Measurements from ENCODE around the gene HPSE2.

The HPSE2 gene

DNA sequence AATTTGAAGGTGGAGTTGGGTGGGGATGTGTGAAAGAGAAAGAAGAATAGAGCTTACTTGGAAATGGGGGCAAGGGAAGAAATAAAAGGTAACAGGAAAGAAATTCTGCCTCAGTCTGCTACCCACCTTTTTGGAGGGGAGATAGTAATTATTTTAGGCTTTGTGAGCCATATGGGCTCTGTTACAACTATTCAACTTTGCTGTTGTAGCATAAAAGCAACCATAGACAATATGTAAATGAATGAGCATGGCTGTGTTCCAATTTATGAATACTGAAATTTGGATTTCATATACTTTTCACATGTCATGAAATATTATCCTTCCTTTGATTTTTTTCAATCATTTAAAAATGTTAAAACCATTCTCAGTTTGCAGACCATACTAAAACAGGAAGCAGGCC, 176.9 kb downstream of the HPSE2 start:
- H3K9me3 ChIP-seq (ENCODE audit: insufficient read depth, low read length), result no peaks in the 10 kb centered on the region
- no peak overlapping the region for H3K9ac ChIP-seq (ENCODE audit: low read length)
- H3K27me3 ChIP-seq (ENCODE audit: low read depth, low read length), result no peaks in the 10 kb centered on the region
- TF ChIP-seq, protein P1, sequence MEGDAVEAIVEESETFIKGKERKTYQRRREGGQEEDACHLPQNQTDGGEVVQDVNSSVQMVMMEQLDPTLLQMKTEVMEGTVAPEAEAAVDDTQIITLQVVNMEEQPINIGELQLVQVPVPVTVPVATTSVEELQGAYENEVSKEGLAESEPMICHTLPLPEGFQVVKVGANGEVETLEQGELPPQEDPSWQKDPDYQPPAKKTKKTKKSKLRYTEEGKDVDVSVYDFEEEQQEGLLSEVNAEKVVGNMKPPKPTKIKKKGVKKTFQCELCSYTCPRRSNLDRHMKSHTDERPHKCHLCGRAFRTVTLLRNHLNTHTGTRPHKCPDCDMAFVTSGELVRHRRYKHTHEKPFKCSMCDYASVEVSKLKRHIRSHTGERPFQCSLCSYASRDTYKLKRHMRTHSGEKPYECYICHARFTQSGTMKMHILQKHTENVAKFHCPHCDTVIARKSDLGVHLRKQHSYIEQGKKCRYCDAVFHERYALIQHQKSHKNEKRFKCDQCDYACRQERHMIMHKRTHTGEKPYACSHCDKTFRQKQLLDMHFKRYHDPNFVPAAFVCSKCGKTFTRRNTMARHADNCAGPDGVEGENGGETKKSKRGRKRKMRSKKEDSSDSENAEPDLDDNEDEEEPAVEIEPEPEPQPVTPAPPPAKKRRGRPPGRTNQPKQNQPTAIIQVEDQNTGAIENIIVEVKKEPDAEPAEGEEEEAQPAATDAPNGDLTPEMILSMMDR (IDR thresholded peaks at IDR 0.05; ENCODE audit: low read depth, low read length), result no peak
- no peak for TF ChIP-seq EZH2phosphoT487 (IDR thresholded peaks at IDR 0.05; ENCODE audit: low read depth)
- no peak overlapping the region for H3K4me3 ChIP-seq (ENCODE audit: low read length)
- H3K79me2 ChIP-seq (ENCODE audit: low read length), result no peaks in the 10 kb centered on the region
- H4K20me1 ChIP-seq (ENCODE audit: insufficient read depth, low read length), result no peaks in the 10 kb centered on the region
- no peak overlapping the region for H3K27ac ChIP-seq (ENCODE audit: low read length)
- H3K4me2 ChIP-seq (ENCODE audit: low read length), result no peak overlapping the region
- no peaks in the 10 kb centered on the region for H3K36me3 ChIP-seq (replicated peaks; ENCODE audit: low read depth, low read length)
- H2AFZ ChIP-seq (ENCODE audit: low read depth, low read length), result no peak overlapping the region
- no peaks in the 10 kb centered on the region for H3K4me1 ChIP-seq (ENCODE audit: low read length)

DNA sequence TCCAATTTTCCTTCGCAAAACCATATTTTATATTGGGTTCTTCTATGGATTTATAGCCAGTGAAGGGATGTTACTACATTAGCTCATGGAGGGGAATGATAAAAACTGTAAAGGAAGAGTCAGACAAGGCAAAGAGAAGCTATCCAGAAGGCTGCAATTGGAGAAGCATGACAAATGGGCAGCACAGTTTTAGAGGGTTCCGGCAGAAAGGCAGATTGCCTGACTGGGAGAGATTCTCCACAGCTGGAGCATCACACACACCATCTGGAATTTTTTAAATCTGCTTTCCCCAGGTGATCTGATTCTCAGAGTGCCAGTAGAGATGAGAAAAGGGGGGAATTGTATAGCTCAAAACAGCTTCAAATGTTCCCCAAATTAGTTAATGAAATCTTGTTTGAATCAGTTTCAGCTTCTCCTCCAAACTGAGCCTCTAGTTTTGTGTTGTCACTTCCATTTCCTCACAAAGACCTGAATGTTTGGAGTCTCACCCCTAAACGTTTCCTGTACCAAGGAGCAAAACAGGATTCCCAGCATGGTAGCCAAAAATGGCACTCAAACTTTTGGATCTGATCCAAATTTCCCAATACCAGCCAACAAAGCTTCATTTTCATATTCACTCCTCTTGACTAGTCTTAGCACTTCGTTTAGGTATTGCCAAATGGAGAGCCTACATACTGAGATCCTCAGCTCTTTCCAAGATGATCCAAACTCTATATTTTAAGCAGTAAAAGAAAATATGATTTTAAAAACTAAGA, 177.5 kb downstream of the HPSE2 start:
- H3K27me3 ChIP-seq (ENCODE audit: low read depth, low read length), result no peaks in the 10 kb centered on the region
- H3K4me3 ChIP-seq (ENCODE audit: low read length), result no peak overlapping the region
- no peaks in the 10 kb centered on the region for H3K4me1 ChIP-seq (ENCODE audit: low read length)
- TF ChIP-seq, protein P1 (IDR thresholded peaks at IDR 0.05; ENCODE audit: low read depth, low read length), result no peak
- TF ChIP-seq EZH2phosphoT487 (IDR thresholded peaks at IDR 0.05; ENCODE audit: low read depth), result no peak
- no peak overlapping the region for H2AFZ ChIP-seq (ENCODE audit: low read depth, low read length)
- H3K4me2 ChIP-seq (ENCODE audit: low read length), result no peak overlapping the region
- no peaks in the 10 kb centered on the region for H4K20me1 ChIP-seq (ENCODE audit: insufficient read depth, low read length)
- no peak overlapping the region for H3K27ac ChIP-seq (ENCODE audit: low read length)
- H3K9ac ChIP-seq (ENCODE audit: low read length), result no peak overlapping the region
- no peaks in the 10 kb centered on the region for H3K79me2 ChIP-seq (ENCODE audit: low read length)
- no peaks in the 10 kb centered on the region for H3K36me3 ChIP-seq (replicated peaks; ENCODE audit: low read depth, low read length)
- H3K9me3 ChIP-seq (ENCODE audit: insufficient read depth, low read length), result no peaks in the 10 kb centered on the region

DNA sequence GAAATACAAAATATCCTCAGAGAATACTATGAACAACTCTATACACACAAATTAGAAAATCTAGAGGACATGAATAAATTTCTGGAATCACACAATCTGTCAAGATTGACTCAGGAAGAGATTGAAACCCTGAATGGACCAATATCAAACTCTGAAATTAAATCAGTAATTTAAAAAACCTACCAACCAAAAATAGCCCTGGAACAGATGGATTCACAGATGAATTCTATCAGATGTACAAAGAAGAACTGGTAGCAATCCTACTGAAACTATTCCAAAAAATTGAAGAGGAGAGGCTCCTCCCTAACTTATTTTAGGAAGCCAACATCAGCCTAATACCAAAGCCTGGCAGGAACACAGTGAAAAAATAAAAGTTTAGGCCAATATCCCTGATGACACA, 190.0 kb downstream of the HPSE2 start:
- TF ChIP-seq, protein P1 (IDR thresholded peaks at IDR 0.05; ENCODE audit: low read depth, low read length), result no peak
- no peak for TF ChIP-seq EZH2phosphoT487 (IDR thresholded peaks at IDR 0.05; ENCODE audit: low read depth)
- no peak overlapping the region for H3K4me3 ChIP-seq (ENCODE audit: low read length)
- no peaks in the 10 kb centered on the region for H3K9me3 ChIP-seq (ENCODE audit: insufficient read depth, low read length)
- H3K79me2 ChIP-seq (ENCODE audit: low read length), result no peaks in the 10 kb centered on the region
- H4K20me1 ChIP-seq (ENCODE audit: insufficient read depth, low read length), result no peaks in the 10 kb centered on the region
- H3K4me1 ChIP-seq (ENCODE audit: low read length), result no peaks in the 10 kb centered on the region
- H3K27ac ChIP-seq (ENCODE audit: low read length), result no peak overlapping the region
- no peaks in the 10 kb centered on the region for H3K36me3 ChIP-seq (replicated peaks; ENCODE audit: low read depth, low read length)
- H2AFZ ChIP-seq (ENCODE audit: low read depth, low read length), result no peak overlapping the region
- no peaks in the 10 kb centered on the region for H3K27me3 ChIP-seq (ENCODE audit: low read depth, low read length)
- H3K4me2 ChIP-seq (ENCODE audit: low read length), result no peak overlapping the region
- H3K9ac ChIP-seq (ENCODE audit: low read length), result no peak overlapping the region

DNA sequence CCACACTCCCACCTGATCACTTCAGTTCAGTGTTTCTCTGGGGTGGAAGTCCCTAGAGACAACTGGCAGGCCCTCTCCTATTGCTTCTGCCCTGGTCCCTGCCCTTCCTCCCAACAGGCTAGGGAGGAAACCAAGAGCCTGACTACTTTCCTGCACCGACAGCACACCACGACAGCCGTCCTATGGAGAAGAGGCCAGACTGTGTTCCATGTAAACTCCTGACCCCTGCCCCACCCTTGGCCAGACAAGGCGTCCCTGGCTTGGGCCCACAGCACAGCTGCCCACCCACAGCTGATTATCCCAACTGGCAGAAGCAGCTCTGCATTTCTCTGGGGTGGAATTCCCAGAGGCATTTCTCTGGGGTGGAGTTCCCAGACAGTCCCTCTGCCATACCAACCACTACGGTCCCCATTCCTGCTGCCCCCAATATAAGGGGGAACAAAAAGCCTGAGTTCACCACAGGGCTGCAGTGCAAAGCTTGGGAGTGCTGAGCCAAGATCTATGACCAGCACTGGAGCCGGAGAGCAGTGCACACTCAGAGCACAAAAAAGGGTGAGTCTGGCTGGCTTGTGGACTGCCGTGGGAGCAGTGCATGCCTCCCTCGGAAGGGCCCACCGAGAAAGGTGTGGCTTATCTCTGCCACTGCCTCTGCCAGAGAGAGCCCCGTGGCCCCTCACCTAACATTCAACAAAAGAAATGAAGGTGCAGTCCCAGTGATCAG, 193.4 kb downstream of the HPSE2 start:
- Histone ChIP-seq H3K4me3 (ENCODE audit: low read length) (no peak overlapping the region), H4K20me1 (ENCODE audit: insufficient read depth, low read length) (no peaks in the 10 kb centered on the region), H3K27me3 (ENCODE audit: low read depth, low read length) (no peaks in the 10 kb centered on the region), H3K9ac (ENCODE audit: low read length) (no peak overlapping the region), H3K27ac (ENCODE audit: low read length) (no peak overlapping the region), H3K4me1 (ENCODE audit: low read length) (no peaks in the 10 kb centered on the region), H3K4me2 (ENCODE audit: low read length) (no peak overlapping the region), H3K36me3 (replicated peaks; ENCODE audit: low read depth, low read length) (no peaks in the 10 kb centered on the region), H3K9me3 (ENCODE audit: insufficient read depth, low read length) (no peaks in the 10 kb centered on the region), H3K79me2 (ENCODE audit: low read length) (no peaks in the 10 kb centered on the region), H2AFZ (ENCODE audit: low read depth, low read length) (no peak overlapping the region)
- TF ChIP-seq, protein P1 (IDR thresholded peaks at IDR 0.05; ENCODE audit: low read depth, low read length), result no peak
- TF ChIP-seq EZH2phosphoT487 (IDR thresholded peaks at IDR 0.05; ENCODE audit: low read depth), result no peak
